Fibroblast of villous mesenchyme (primary cell): Measurements from ENCODE around the gene PLEKHD1. TPM values are rescaled to one million over a fixed set of nuclear protein-coding genes. Genes with fewer than 3 reads are reported as not detected.
A peak's percentile ranks its signal among the peaks of the same experiment; 100 is the strongest.

Source experiments
- DNase-seq: peaks from one replicate; pipeline ENCODE4 v3.0.0-alpha.2; 2010; ENCODE audit warnings: low read depth
- H3K4me3 ChIP-seq: 2 replicates; pipeline ENCODE4 v1.5.1; 2011; ENCODE audit warnings: low read depth, mild to moderate bottlenecking, low read length
- total RNA-seq: library from RNA; depleted of rRNA; stranded (reverse); fragments of >200 nt; gene quantifications from 2 replicates; pipeline ENCODE4 v1.2.3, GENCODE V29; 2012
- TF ChIP-seq, protein P1 (sequence below): IDR thresholded peaks from 2 replicates; pipeline ENCODE4 v1.5.1; 2012; ENCODE audit warnings: low read depth, mild to moderate bottlenecking, low read length; ENCODE audit not compliant: insufficient read depth

PLEKHD1 gene
- total RNA-seq, 1 donor: not detected

DNA sequence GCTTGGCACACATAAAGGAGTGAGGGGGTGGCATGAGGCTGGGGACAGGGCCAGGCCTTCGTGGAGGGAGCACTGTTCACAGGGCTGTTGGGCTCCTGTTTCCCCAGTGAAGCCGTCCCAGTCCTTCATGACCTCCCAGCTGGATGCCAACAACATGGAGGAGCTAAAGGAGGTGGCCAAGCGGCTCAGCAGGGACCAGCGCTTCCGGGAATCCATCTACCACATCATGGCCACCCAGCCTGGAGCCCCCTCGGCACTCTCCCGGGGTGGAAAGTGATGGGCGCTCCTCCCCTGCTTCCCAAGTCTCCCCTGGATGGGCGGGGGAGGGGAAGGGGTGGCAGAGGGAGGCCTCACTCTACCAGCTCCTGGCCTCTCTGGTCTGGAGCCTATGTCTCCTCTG lies 43.6 kb downstream of the PLEKHD1 start:
- no peak overlapping the region for H3K4me3 ChIP-seq
- TF ChIP-seq, protein P1, sequence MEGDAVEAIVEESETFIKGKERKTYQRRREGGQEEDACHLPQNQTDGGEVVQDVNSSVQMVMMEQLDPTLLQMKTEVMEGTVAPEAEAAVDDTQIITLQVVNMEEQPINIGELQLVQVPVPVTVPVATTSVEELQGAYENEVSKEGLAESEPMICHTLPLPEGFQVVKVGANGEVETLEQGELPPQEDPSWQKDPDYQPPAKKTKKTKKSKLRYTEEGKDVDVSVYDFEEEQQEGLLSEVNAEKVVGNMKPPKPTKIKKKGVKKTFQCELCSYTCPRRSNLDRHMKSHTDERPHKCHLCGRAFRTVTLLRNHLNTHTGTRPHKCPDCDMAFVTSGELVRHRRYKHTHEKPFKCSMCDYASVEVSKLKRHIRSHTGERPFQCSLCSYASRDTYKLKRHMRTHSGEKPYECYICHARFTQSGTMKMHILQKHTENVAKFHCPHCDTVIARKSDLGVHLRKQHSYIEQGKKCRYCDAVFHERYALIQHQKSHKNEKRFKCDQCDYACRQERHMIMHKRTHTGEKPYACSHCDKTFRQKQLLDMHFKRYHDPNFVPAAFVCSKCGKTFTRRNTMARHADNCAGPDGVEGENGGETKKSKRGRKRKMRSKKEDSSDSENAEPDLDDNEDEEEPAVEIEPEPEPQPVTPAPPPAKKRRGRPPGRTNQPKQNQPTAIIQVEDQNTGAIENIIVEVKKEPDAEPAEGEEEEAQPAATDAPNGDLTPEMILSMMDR: no peak
- DNase-seq: no peak

DNA sequence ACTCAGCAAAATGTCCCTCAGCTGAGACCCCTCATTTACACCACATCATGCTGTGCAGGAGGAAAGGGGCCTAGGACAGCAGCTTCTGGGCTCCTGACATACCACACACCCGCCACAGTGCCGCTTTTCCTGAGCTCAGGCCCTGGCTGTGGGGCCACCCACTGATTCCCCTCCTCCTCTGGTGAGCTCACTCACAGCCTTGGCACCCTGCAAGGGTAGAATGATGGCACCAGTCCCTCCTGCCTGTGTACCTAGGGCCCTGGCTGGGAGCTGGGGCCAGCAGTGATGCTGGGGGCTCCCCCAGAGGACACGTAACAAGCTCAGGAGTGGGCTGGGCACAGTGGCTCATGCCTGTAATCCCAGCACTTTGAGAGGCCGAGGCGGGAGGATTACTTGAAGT lies 44.4 kb downstream of the PLEKHD1 start:
- TF ChIP-seq, protein P1: no peak
- H3K4me3 ChIP-seq: no peak overlapping the region
- DNase-seq: no peak

DNA sequence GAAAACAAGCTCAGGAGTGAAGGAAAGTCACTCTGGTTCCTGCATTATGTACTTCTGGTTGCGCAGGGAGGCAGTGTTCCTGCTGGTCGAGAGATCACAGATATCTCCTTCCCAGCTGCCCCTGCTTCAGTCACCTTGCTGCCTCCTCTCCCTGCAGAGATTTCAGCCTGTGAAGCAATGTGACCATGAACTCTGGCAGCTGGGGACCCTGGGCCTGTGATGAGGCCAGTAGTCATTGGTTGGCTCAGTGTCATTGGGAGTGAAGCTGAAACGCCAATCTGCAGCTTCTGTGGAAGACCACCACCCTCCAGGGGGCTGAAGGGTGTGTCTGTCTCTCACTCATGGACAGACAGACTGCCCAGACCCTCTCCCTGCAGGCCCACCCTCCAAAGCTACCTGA lies 45.0 kb downstream of the PLEKHD1 start:
- TF ChIP-seq, protein P1: no peak
- H3K4me3 ChIP-seq: no peak overlapping the region
- no peak for DNase-seq

DNA sequence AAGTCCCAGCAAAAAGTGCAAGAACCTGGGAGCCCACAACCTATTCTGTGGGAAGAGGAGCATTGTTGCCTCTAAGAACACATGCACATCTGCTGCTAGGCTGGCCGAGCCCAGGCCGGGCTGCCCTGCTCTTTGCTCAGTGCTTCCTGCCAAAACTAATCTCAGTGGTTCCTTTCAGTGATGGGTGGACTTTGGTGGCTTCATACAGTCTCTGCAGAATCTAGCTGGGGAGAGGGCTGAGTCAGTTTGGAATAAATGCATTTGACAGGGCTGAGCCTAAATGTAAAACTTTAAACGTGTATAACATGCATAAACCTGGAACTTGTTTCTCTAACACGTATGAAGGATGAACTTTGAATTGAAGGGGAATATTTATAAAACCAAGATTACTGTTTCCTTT lies 45.6 kb downstream of the PLEKHD1 start:
- TF ChIP-seq, protein P1: no peak
- no peak overlapping the region for H3K4me3 ChIP-seq

DNA sequence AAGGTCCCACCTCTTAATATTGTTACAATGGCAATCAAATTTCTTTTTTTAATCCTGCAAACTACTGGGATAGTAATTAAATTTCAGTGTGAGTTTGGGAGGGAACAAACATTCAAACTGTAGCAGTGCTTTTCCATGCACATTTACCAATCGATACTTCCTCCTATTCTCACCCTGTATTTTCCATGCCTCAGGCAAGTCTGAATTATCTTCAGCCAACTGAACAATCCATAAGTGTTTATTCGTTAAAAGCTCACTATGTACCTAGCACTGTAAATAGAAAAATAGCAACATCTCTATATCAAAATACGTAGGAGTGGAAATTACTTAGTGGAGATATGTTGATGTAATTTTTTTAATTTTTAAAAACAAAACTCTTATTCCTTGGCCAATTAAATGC lies 46.6 kb downstream of the PLEKHD1 start:
- DNase-seq: no peak
- no peak overlapping the region for H3K4me3 ChIP-seq
- TF ChIP-seq, protein P1: no peak

More for the DNA sequence above, 45.6 kb downstream of the PLEKHD1 start:
- no peak for DNase-seq

DNA sequence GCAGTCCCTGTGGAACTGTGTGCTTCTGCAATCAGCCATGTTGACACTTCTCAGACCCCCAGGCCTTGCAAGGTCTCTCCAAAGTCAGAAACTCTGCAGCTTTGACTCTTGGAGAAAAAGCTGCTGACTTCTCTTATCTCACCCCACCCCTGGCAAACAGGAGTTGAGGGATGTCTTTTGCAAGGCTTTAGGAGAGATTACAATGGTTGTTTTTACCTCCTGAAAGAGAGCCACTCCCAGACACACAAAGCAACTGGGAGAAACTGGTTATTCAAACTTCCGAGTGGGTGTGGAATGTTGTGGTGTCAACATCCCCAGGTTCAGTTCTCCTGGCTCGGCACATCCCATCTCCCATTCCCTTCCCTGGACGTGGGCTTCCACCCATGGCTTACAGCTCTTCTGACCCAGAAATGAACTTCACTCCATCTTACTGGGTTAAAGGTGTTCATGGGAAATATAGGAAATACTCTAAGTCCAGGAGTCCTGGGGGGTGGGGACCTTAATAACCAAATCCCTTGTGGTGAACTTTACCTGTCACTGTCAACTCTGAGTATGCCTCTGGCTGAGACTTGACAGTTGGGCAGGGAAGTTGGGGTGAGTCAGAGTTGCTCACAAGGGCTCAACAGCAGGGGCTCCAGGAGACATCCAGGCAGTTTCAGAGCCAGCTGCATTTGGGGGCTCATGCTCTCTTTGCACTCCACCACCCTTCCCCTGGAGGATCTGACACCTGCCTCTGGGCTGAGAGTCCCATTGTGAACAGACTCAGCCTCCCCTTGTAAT lies 48.2 kb downstream of the PLEKHD1 start:
- no peak for DNase-seq
- TF ChIP-seq, protein P1: no peak
- no peak overlapping the region for H3K4me3 ChIP-seq

DNA sequence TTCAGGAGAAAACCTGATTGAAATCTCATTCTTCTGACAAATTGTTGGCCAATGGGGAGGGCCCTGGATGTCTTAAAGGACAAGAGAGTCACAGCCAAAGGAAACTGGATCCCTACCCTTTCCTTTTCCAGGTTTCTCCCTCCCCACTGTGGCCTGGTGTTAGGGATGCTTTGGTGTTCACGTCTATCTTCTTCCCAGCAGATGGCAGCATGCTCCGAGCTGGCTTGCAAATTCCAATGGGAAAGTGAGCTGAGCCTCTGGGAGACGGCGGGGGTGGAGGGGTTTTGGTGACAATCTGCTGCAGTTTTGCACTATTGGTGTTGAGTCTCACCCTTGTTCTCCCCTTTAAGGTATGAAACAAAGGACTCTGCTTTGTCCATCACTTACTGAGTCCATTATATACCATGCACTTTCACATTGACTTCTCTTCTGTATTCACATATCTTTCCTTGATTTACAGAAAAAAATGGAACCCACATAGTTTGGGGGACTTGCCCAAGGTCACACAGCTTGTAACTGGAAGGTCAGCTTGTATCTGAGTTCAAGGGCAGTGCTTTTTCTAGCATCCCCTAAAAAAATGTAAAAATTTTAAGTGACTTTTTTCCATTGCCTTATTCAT lies 50.8 kb downstream of the PLEKHD1 start:
- TF ChIP-seq, protein P1: peak; percentile 74
- H3K4me3 ChIP-seq: no peak overlapping the region
- DNase-seq: peak; percentile 47
